Transverse colon (tissue), 4 donors: ENCODE results near the gene ATL1. TPM values are rescaled to one million over a fixed set of nuclear protein-coding genes. Genes with fewer than 3 reads are reported as not detected.

Experiments used
- DNase-seq: peaks from one replicate; pipeline ENCODE4 v3.0.0-alpha.2; 2019
- H3K27ac ChIP-seq, 4 donors: fragments of 200-600 bp; sonication (generic); 2 replicates each; pipeline ENCODE4 v1.5.1; 2016 to 2018; ENCODE audit warnings: inconsistent platforms in 4 of 4
- H3K27me3 ChIP-seq: fragments of 200-600 bp; sonication (generic); 2 replicates; pipeline ENCODE4 v1.5.1; 2017; ENCODE audit warnings: inconsistent platforms
- H3K36me3 ChIP-seq, 4 donors: fragments of 200-600 bp; sonication (generic); 2 replicates each; pipeline ENCODE4 v1.5.1; 2017 to 2019; ENCODE audit warnings: inconsistent platforms in 4 of 4
- H3K4me1 ChIP-seq, 4 donors: fragments of 200-600 bp; sonication (generic); 2 replicates each; pipeline ENCODE4 v1.5.1; 2017 to 2020; ENCODE audit warnings: inconsistent platforms in 4 of 4
- H3K4me3 ChIP-seq, 4 donors: fragments of 200-600 bp; sonication (generic); 1 replicate in 1 of 4; 2 replicates in 3 of 4; pipeline versions ENCODE4 v1.5.1 to v1.6.1; 2017 to 2019; ENCODE audit warnings: inconsistent platforms in 4 of 4
- H3K9me3 ChIP-seq, 2 donors: fragments of 200-600 bp; sonication (generic); 2 replicates each; pipeline ENCODE4 v1.5.1; 2017 to 2019; ENCODE audit warnings: inconsistent platforms in 2 of 2
- CTCF ChIP-seq, 5 experiments: fragments of 200-600 bp in 3 of 5; fragments of 450-650 bp in 2 of 5; sonication (generic) in 3 of 5; IDR thresholded peaks; 1 replicate in 2 of 5; 2 replicates in 3 of 5; pipeline ENCODE4 v1.5.1; 2016 to 2017; ENCODE audit warnings: antibody characterized with exemption in 5 of 5, inconsistent platforms in 3 of 5, mild to moderate bottlenecking in 2 of 5, moderate library complexity in 1 of 5
- EP300 ChIP-seq: sonication (generic); formaldehyde crosslinking; IDR thresholded peaks from one replicate; pipeline ENCODE4 v1.6.1; 2017; ENCODE audit warnings: antibody characterized with exemption, low read depth
- POLR2A ChIP-seq: fragments of 450-650 bp; IDR thresholded peaks from one replicate; pipeline ENCODE4 v1.6.1; 2016; ENCODE audit warnings: antibody characterized with exemption, mild to moderate bottlenecking, moderate library complexity
- POLR2AphosphoS5 ChIP-seq, 3 donors: sonication (generic); formaldehyde crosslinking; IDR thresholded peaks; one replicate each; pipeline ENCODE4 v1.6.1; 2016; ENCODE audit warnings: antibody characterized with exemption in 3 of 3
- WGBS, 2 donors: methylation state at CpG; one replicate each; pipeline ENCODE4 v1.1.5; 2018; ENCODE audit warnings: low coverage in 1 of 2; 5-methylcytosine and 5-hydroxymethylcytosine counted together
- in situ Hi-C, 4 donors: fragments of 200-750 bp; cut with MboI; loops; one replicate each; pipeline versions ENCODE4 v1.15.0 to v1.15.1; 2017; ENCODE audit warnings: low sequenced_read_pairs in 3 of 4, low pct_ligation_motif_present in 1 of 4, low pct_unique_long_range_greater_than_20kb in 1 of 4
- intact Hi-C: fragments of 100-400 bp; cut with DNase I; formaldehyde crosslinking; loops from one replicate; pipeline ENCODE4 v1.15.1; 2023; ENCODE audit warnings: low total_unique reads
- total RNA-seq, 4 donors: library from RNA; depleted of rRNA; stranded (reverse); fragments of >200 nt; gene quantifications; one replicate each; pipeline ENCODE4 v1.1.0, GENCODE V29; 2016

Gene ATL1
- total RNA-seq, 4 donors from 2014 or later = 1.1 to 14.1 (median 11.4) TPM; not detected in 1

- Histone ChIP-seq H3K36me3 (no peaks in the 10 kb centered on the region), H3K27ac (no peak overlapping the region), H3K4me3 (no peak overlapping the region), H3K27me3 (no peaks in the 10 kb centered on the region), H3K9me3 (no peaks in the 10 kb centered on the region), H3K4me1 (no peaks in the 10 kb centered on the region)
- in situ Hi-C loops (no loop called here), intact Hi-C loops (no loop called here)
- DNase-seq = no peak
- TF ChIP-seq CTCF (IDR thresholded peaks at IDR 0.05) (no peak), POLR2AphosphoS5 (IDR thresholded peaks at IDR 0.05) (no peak), POLR2A (no peak), EP300 (no peak)
- 80 to 83% methylated on average over 1 of the region's 1 CpG for WGBS, 2 donors
Observed at GRCh38 chr14:50610465-50610864, 50.5 kb downstream of the ATL1 start.

- intact Hi-C loops (no loop called here), in situ Hi-C loops (no loop called here)
- 89 to 92% methylated on average over 3 of the region's 3 CpGs for WGBS, 2 donors
- Histone ChIP-seq H3K27me3 (no peaks in the 10 kb centered on the region), H3K9me3 (no peaks in the 10 kb centered on the region), H3K27ac (no peak overlapping the region), H3K4me3 (no peak overlapping the region), H3K4me1 (no peaks in the 10 kb centered on the region), H3K36me3 (no peaks in the 10 kb centered on the region)
- TF ChIP-seq POLR2AphosphoS5 (IDR thresholded peaks at IDR 0.05) (no peak), EP300 (no peak), POLR2A (no peak), CTCF (IDR thresholded peaks at IDR 0.05) (no peak)
- no peak for DNase-seq
Observed at GRCh38 chr14:50612806-50613205, 52.9 kb downstream of the ATL1 start.

- intact Hi-C loops (no loop called here), in situ Hi-C loops (no loop called here)
- Histone ChIP-seq H3K4me3 (no peak overlapping the region), H3K27ac (no peak overlapping the region), H3K4me1 (no peaks in the 10 kb centered on the region), H3K9me3 (no peaks in the 10 kb centered on the region), H3K36me3 (no peaks in the 10 kb centered on the region), H3K27me3 (no peaks in the 10 kb centered on the region)
- 75 to 87% methylated on average over 4 of the region's 4 CpGs for WGBS, 2 donors
- DNase-seq = no peak
- TF ChIP-seq POLR2A = no peak
Observed at GRCh38 chr14:50615056-50615455, 55.1 kb downstream of the ATL1 start.

GRCh38 chr14:50615552-50615951 lies 55.6 kb downstream of the ATL1 start:
- intact Hi-C loops = no loop called here
- Histone ChIP-seq H3K4me1 (no peaks in the 10 kb centered on the region), H3K9me3 (no peaks in the 10 kb centered on the region), H3K36me3 (no peaks in the 10 kb centered on the region), H3K4me3 (no peak overlapping the region), H3K27me3 (no peaks in the 10 kb centered on the region), H3K27ac (no peak overlapping the region)
- no peak for TF ChIP-seq POLR2AphosphoS5 (IDR thresholded peaks at IDR 0.05)
- TF ChIP-seq CTCF (IDR thresholded peaks at IDR 0.05) = no peak
- in situ Hi-C loops = no loop called here
- 83 to 92% methylated on average over 2 of the region's 2 CpGs for WGBS, 2 donors
- DNase-seq = no peak

- Histone ChIP-seq H3K9me3 (no peaks in the 10 kb centered on the region), H3K4me3 (no peak overlapping the region), H3K27ac (no peak overlapping the region), H3K36me3 (no peaks in the 10 kb centered on the region), H3K4me1 (no peaks in the 10 kb centered on the region), H3K27me3 (no peaks in the 10 kb centered on the region)
- intact Hi-C loops = no loop called here
- in situ Hi-C loops = no loop called here
- WGBS, 2 donors = 94 to 96% methylated on average over 2 of the region's 2 CpGs
- TF ChIP-seq EP300 (no peak), POLR2AphosphoS5 (IDR thresholded peaks at IDR 0.05) (no peak), POLR2A (no peak), CTCF (IDR thresholded peaks at IDR 0.05) (no peak)
- DNase-seq = no peak
Observed at GRCh38 chr14:50616275-50616674, 56.3 kb downstream of the ATL1 start.
